Uterus (tissue), 4 donors: ENCODE measurements around the gene EPS8L3. TPM values are rescaled to one million over a fixed set of nuclear protein-coding genes. Genes with fewer than 3 reads are reported as not detected.

Experiments
- DNase-seq, 2 donors: peaks; one replicate each; pipeline ENCODE4 v3.0.0-alpha.2; 2019 to 2020
- H3K27ac ChIP-seq, 2 donors: fragments of 200-600 bp; sonication (generic); 1 replicate in 1 of 2; 2 replicates in 1 of 2; pipeline ENCODE4 v1.5.1; 2016 to 2018
- H3K27me3 ChIP-seq, 2 donors: fragments of 200-600 bp; sonication (generic); one replicate each; pipeline ENCODE4 v1.5.1; 2018 to 2019; ENCODE audit warnings: control low read depth in 1 of 2
- H3K36me3 ChIP-seq, 2 donors: fragments of 200-600 bp; sonication (generic); one replicate each; pipeline ENCODE4 v1.5.1; 2019; ENCODE audit warnings: control low read depth in 1 of 2
- H3K4me1 ChIP-seq, 2 donors: fragments of 200-600 bp; sonication (generic); one replicate each; pipeline ENCODE4 v1.5.1; 2018 to 2019; ENCODE audit warnings: control low read depth in 1 of 2
- H3K4me3 ChIP-seq, 2 donors: fragments of 200-600 bp; sonication (generic); 1 replicate in 1 of 2; 2 replicates in 1 of 2; pipeline ENCODE4 v1.5.1; 2018 to 2019; ENCODE audit warnings: mild to moderate bottlenecking in 1 of 2
- H3K9me3 ChIP-seq, 2 donors: fragments of 200-600 bp; sonication (generic); one replicate each; pipeline ENCODE4 v1.5.1; 2019; ENCODE audit warnings: control low read depth in 1 of 2
- CTCF ChIP-seq, 4 experiments: fragments of 200-600 bp in 2 of 4; fragments of 450-650 bp in 2 of 4; sonication (generic) in 2 of 4; IDR thresholded peaks; one replicate each; pipeline ENCODE4 v1.5.1; 2016 to 2019; ENCODE audit warnings: antibody characterized with exemption in 4 of 4, mild to moderate bottlenecking in 2 of 4, moderate library complexity in 1 of 4
- POLR2A ChIP-seq, 2 donors: fragments of 450-650 bp; IDR thresholded peaks; one replicate each; pipeline ENCODE4 v1.6.1; 2016; ENCODE audit warnings: antibody characterized with exemption in 2 of 2, mild to moderate bottlenecking in 1 of 2, moderate library complexity in 1 of 2
- intact Hi-C: fragments of 100-400 bp; cut with DNase I; formaldehyde crosslinking; loops from one replicate; pipeline ENCODE4 v1.15.1; 2023; ENCODE audit warnings: low total_unique reads
- total RNA-seq, 4 donors: library from RNA; depleted of rRNA in 3 of 4; stranded (reverse); fragments of >200 nt in 3 of 4; gene quantifications; one replicate each; pipeline versions ENCODE4 v1.1.0 to v1.2.4, GENCODE V29; 2014 to 2023
- donor health status: DM: yes; HTN: yes; CAD: no.

The EPS8L3 gene
- total RNA-seq, 4 donors from 2014 or later = 0.26 to 0.29 TPM; not detected in 2

GRCh38 chr1:109807402-109807801 lies 43.7 kb upstream of the EPS8L3 start:
- peak in 1 of 2 donors; percentile 10 for DNase-seq
- H3K36me3 ChIP-seq = no peaks in the 10 kb centered on the region
- H3K4me1 ChIP-seq = no peaks in the 10 kb centered on the region
- no peak overlapping the region for H3K27ac ChIP-seq
- no peak overlapping the region for H3K4me3 ChIP-seq
- H3K9me3 ChIP-seq = no peaks in the 10 kb centered on the region
- no peaks in the 10 kb centered on the region for H3K27me3 ChIP-seq
- intact Hi-C loops = no loop called here
- TF ChIP-seq POLR2A (IDR thresholded peaks at IDR 0.05) (no peak), CTCF (IDR thresholded peaks at IDR 0.05) (no peak)

- TF ChIP-seq POLR2A (IDR thresholded peaks at IDR 0.05) (no peak), CTCF (IDR thresholded peaks at IDR 0.05) (no peak)
- H3K4me1 ChIP-seq = no peaks in the 10 kb centered on the region
- no peak overlapping the region for H3K27ac ChIP-seq
- intact Hi-C loops = no loop called here
- H3K9me3 ChIP-seq = no peaks in the 10 kb centered on the region
- no peaks in the 10 kb centered on the region for H3K27me3 ChIP-seq
- peak in 1 of 2 donors; percentile 12 for DNase-seq
- H3K4me3 ChIP-seq = no peak overlapping the region
- no peaks in the 10 kb centered on the region for H3K36me3 ChIP-seq
Observed at GRCh38 chr1:109806733-109807400, 43.1 kb upstream of the EPS8L3 start.

GRCh38 chr1:109805486-109806165 lies 41.9 kb upstream of the EPS8L3 start:
- H3K9me3 ChIP-seq = no peaks in the 10 kb centered on the region
- DNase-seq = peak in 1 of 2 donors; percentile 2
- intact Hi-C loops = no loop called here

GRCh38 chr1:109804660-109805059 lies 40.9 kb upstream of the EPS8L3 start:
- Histone ChIP-seq H3K27ac (no peak overlapping the region), H3K9me3 (no peaks in the 10 kb centered on the region), H3K4me3 (no peak overlapping the region), H3K4me1 (no peaks in the 10 kb centered on the region), H3K36me3 (no peaks in the 10 kb centered on the region), H3K27me3 (no peaks in the 10 kb centered on the region)
- TF ChIP-seq CTCF (IDR thresholded peaks at IDR 0.05) = no peak
- no peak for TF ChIP-seq POLR2A (IDR thresholded peaks at IDR 0.05)
- DNase-seq = no peak
- intact Hi-C loops = no loop called here

More at GRCh38 chr1:109805486-109806165, 41.9 kb upstream of the EPS8L3 start:
- Histone ChIP-seq H3K36me3 (no peaks in the 10 kb centered on the region), H3K4me3 (no peak overlapping the region), H3K27me3 (no peaks in the 10 kb centered on the region), H3K4me1 (no peaks in the 10 kb centered on the region), H3K27ac (no peak overlapping the region)
- TF ChIP-seq CTCF (IDR thresholded peaks at IDR 0.05) (no peak), POLR2A (IDR thresholded peaks at IDR 0.05) (no peak)

GRCh38 chr1:109803901-109804331 lies 40.2 kb upstream of the EPS8L3 start:
- intact Hi-C loops = no loop called here
- H3K9me3 ChIP-seq = no peaks in the 10 kb centered on the region
- H3K36me3 ChIP-seq = no peaks in the 10 kb centered on the region
- no peak overlapping the region for H3K27ac ChIP-seq
- TF ChIP-seq CTCF (IDR thresholded peaks at IDR 0.05) = no peak
- TF ChIP-seq POLR2A (IDR thresholded peaks at IDR 0.05) = no peak
- no peaks in the 10 kb centered on the region for H3K27me3 ChIP-seq
- H3K4me1 ChIP-seq = no peaks in the 10 kb centered on the region
- H3K4me3 ChIP-seq = no peak overlapping the region
- DNase-seq = peak in 1 of 2 donors; percentile 11
